HG03342 (cell line): ENCODE results near the gene MKRN2.
"Not testable (repeated sequence)": the region's sequence is repeated elsewhere in the genome, so short reads cannot be mapped to it uniquely, and the experiment has no call there.

Experiments used
- ATAC-seq: cut with Tn5 transposase; IDR thresholded peaks from one replicate; pipeline ENCODE4 v1.9.1; 2021; ENCODE audit warnings: mild to moderate bottlenecking, moderate library complexity; ENCODE audit not compliant: unreplicated experiment

Gene MKRN2, protein sequence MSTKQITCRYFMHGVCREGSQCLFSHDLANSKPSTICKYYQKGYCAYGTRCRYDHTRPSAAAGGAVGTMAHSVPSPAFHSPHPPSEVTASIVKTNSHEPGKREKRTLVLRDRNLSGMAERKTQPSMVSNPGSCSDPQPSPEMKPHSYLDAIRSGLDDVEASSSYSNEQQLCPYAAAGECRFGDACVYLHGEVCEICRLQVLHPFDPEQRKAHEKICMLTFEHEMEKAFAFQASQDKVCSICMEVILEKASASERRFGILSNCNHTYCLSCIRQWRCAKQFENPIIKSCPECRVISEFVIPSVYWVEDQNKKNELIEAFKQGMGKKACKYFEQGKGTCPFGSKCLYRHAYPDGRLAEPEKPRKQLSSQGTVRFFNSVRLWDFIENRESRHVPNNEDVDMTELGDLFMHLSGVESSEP

DNA sequence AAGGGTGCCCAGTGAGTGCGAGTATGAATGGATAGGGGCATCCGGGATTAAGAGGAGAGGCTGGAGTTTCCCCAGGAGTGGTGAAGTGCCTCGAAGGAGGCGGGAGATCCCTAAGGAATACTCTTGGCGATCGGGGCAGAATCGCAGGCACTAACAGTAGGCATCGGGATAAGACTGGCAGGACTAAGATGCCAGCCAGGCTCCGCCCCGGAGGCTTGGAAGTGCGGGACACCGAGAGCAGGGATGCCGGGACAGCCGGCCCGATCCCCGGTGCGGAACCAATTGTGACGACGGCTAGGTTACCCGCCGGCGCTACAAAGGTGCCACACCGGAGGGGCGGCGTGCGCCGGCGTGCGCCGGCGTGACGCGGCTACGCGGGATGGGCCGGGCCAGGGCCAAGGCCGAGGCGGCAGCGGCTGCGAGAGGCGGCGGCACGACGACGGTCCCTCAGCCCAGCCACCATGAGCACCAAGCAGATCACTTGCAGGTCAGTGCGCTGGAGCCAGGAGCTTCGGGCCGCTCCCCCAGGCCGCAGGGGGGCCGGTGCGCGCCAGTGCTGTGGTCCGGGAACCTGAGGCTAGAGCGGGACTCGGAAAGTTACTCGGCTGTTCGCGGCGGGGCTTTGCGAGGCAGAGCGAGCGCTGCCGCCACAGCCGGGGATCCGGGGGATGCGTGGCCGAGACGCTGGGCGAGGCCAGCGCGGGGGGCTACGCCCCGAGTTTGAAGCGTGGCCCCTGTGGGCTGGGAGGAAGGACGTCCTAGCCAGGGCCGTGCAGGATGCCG lies at the start of gene MKRN2:
TSS of gene MKRN2 (plus strand) at position 398 of the 783 bp plus-strand sequence. CDS start at position 462, 64 bp downstream.
- peak; percentile 78 for ATAC-seq

DNA sequence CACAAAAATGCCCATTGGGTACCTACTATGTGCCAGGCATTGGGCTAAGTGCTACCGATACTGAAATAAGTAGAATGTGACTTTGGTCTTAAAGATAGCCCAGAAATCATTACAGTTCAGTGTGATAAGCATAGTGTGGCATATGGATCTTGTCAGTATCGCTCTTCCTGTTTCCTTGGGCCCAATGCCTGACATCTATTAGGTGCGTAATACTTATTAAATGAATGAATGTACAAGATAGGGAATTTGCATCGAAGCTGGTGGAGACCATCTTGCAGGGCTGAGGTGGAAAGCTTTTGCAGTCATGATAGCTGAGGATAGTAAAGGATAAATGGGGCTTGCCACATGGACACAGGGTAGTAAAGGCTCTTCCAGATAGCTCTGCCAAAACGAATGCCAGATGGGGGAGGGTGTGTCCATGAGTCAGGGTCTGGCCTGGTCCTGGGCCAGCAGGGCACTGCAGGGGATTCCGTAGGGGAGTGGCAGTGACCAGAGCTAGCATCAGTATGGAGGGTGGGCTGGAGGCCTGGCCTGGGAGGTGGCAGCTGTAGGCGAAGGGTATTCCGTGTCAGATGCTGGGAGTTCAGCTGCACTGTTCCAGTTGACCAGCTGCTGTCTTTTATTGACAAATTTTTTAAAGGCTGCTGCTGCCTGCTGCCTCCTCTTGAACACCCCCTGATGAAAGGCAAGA lies 49.2 kb upstream of the MKRN2 start:
- no peak for ATAC-seq

DNA sequence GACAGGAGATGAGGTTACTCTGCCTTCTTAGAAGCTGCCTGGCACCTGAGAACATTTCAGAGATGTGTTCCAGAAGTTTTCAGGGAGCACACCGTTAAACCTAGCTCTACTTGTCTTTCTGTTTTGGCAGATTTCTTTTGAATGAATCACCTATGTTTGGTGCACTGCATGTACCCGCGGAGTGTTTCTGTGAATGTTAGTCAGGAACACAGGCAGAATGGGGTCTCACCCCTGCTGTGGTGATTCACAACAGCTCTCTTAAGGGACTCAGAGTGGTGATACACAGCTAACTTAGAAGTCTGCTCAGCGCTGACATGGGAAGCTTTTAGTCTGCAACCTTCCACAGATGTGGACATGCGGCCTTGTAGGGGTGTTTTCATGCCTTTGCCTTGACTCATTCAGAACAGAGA lies 48.6 kb upstream of the MKRN2 start:
- no peak for ATAC-seq

DNA sequence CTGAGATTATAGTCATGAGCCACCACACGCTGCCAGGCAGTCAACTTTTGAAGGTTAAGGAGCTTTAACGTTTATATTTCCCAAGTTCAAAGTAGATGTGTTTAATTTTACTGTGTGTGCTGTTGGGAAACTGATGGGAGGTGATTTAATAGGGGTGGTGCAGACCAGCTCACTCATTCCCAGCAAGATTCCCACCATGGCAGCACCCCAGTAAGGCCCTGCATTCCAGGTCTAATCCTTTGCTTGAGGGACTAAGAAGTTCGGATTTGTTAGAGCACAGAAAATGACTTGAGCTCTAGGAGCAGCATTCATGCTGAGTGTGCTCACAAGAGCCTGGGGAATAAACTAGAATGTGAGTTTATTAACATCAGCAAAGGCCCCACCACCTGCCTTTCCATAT lies 47.4 kb upstream of the MKRN2 start:
- ATAC-seq, result no peak

DNA sequence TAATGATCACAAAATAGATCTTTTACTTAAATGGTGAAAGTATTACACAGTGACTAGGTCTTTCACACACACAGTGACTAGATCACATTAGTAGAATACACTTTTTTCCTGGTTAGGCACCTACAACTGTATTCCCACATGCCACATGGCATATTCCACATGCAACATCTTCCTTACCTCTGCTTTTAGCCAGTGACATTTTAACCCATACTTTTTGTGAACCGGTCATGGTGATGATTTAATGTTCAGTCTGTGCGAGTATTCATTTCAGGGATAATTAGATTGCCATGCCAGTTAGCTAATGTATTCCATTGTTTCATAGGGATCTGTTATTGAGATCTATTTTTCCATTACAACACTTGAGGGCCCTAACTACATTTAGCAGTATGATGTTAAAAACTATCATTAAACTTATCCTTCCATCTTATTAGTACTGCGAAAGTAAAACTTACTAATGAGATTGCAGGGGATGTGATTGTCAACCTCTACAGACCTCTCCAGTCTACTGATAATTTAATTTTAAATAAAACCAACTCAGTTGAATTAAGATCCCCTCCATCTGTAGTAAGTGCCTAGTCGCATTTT lies 44.3 kb upstream of the MKRN2 start:
- ATAC-seq, result no peak

DNA sequence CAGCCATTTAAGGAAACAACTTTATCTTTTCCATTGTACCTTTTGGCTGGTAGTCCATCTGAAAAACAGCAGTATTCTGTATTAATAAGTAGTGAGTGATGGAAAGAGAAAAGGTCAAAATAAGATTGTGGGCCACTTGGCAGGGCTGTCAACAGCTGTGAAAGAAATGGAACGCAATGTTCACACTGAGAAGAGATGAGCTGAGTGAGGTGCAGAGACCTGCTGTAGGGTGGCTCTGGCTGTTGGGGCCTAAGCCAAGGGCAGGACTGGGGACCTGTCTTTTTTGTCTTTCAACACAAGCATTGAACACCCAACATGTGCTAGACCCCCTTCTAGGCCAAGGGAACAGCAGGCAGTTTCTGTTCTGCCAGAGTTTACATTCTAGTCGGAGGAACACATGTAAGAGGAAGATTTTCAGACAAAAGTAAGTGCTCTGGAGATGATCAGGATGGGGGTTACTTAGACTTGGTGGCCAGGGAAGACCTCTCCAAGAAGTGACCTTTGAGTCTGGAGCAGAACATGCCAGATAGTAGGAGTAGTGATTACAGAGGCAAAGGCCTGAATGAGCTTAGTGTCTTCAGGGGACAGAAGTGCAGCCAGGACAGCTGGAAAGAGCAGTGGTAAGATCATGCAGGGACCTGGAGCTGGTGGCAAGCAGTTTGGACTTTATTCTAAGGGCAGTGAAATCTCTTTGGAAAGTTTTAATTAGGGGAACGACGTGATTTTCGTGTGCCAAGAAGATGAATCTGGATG lies 43.0 kb upstream of the MKRN2 start:
- ATAC-seq, result no peak

DNA sequence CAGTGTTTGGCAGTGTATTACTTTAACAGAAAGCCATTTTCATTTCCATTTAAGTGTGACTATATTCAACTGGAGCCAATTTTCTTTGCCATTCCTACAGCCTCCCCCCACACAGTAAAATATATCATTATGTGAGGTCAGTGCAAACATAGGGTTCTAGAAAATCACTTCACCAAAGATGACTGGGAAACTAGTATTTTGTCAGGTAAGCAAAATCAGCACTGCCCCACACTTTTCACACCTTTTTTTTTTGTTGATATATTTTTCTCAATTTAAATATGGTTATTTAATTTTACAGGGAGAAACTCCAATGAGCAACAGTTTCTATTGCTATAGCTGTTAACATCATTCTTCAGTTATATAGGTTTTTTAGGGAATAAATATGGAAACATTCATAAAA lies 41.3 kb upstream of the MKRN2 start:
- ATAC-seq, result no peak

DNA sequence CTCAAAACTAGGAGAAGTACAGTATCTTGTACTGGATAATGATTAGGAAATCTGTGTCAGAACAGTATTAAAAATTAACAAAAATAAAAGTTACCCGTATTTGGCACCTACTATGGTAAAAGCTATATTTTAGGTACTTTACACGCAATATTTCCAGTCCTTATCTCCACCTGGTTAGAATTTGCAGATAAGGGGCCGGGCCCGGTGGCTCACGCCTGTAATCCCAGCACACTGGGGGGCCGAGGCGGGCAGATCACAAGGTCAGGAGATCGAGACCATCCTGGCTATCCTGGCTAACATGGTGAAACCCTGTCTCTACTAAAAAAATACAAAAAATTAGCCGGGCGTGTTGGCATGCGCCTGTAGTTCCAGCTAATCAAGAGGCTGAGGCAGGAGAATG lies 40.0 kb upstream of the MKRN2 start:
- no peak for ATAC-seq

DNA sequence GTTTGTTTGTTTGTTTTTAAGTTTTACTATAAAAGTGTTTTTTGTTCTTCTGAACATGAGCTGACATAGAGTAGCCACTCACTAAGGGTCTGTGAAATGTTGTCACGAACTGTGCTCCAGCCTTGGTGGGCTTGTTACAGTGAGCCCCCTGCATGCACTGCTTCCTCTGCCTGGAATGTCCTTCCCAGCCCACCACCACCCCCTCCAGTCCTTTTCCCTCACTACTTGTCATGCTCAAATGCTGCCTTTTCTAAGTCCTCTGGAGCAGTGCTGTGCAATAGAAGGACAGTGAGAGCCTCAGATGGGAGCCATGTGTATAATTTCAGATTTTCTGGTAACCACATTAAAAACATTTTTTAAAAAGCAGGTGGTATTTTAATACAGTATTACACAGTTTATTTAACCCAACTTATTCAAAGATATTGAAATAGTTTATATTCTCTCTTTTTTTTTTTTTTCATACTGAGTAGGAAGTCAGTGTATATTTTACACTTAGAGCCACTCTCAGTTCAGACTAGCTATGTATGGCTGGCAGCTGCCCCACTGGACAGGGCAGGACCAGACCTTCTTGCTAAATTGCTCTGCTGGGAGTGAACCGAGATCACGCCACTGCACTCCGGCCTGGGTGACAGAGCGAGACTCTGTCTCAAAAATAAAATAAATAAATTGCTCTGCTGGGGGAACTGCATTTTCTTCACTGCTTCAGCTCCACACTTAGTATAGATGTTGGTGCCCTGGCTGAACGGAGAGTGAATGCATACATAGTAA lies 38.4 kb upstream of the MKRN2 start:
- no peak for ATAC-seq

DNA sequence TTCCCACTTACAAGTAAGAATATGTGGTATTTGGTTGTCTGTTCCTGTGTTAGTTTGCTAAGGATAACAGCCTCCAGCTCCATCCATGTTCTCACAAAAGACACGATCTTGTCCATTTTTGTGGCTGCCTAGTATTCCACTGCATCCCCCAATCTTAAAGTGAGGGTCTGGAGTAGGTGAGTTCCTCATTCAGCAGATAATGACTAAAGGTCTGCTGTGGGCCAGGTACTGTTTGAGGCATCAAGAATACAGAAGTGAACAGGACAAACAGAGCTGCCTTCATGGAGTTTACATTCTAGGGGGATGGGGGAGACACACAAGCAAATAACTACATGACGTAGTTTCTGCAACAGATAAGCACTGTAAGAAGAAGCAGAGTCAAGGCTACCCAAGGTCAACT lies 35.9 kb upstream of the MKRN2 start:
- no peak for ATAC-seq

DNA sequence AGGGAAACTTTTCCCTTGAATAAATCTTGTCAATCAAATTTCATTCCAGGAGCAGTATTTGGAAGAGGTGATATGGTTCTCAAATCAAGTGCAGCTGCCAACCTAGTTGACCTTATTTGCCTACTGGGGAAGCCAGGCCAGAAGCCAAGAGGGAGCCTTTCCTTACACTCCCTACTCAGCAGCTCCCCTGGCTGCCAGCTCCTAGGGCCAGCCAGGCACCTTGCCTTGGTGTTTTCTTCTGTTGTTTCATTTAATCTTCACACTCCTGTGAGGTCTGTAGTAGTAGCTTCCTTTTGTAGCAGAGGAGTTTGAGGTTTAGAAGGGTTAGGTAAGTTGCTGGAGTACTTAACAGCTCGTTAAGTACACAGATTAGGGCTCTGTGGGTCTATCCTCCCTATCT lies 34.2 kb upstream of the MKRN2 start:
- no peak for ATAC-seq

DNA sequence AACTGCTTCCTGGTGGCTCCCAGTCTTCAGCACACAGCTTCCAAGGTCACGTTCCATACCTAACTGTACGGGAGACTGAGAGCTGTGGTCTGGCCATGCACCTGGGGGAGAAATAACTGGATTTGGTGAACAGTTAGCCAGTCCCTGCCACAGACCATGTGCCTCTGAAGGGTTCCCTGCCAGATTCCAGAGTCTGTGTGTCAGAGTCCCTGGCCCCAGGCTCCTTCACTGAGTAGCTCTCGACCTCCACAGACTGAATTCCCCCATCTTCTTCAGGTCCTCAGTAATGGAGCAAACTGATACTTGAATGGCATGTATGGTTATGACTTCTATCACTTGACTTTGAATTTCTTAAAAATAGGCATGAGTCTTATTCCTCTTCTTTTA lies 29.1 kb upstream of the MKRN2 start:
- ATAC-seq, result no peak

DNA sequence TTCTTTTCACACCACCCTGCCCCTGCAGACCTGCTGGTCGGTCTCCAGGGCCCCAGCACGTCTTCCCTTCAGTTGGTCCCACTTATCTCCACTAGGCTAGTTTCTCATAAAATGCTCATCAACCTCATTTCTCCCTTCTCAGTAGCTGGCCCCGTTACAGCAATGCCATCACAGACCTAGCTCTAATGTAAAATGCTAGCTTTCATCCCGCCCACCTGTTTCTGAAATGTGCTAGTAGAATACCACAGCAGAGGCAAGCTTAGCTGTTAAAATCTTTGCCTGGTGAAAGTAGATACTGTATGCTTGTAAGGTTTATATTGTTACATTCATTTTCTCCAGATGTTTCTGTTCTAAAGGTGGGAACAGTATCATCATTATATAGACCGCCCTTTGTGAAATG lies 24.7 kb upstream of the MKRN2 start:
- ATAC-seq, result no peak

DNA sequence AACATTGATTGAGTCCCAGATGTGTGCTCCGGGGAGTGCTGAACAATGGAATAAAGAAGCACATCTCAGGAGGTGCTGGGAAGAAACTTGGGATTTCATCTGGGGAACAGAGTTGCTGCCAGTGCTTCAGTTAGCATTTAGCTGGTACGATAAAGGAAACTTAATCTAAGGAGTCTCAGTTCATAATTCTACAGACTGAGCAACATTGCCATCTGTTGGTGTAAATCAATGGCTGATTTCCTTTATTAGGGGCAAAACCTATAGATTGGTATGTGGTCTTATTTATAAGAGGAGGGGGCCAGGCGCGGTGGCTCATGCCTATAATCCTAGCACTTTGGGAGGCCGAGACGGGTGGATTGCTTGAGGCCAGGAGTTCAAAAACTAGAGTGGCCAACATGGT lies 20.5 kb upstream of the MKRN2 start:
- ATAC-seq, result no peak

DNA sequence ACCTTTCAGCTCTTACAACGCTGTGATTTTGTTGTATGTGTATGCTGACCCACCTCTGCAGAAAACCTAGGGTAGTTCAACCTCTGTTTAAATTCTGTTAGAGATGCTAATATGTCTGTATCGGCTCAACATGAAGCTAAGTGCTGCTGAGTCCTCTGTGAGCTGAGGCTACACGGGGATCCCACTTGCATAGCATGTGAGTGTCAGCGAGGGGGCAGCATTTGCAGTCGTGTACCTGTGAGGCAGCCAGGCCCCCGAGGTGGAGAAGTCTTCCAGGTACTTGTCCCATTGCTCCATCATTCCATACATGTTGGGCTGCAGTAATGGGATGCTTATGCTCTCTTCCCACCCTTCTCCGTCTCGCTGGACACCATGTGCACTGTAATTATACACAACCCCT lies 15.3 kb upstream of the MKRN2 start:
- no peak for ATAC-seq

DNA sequence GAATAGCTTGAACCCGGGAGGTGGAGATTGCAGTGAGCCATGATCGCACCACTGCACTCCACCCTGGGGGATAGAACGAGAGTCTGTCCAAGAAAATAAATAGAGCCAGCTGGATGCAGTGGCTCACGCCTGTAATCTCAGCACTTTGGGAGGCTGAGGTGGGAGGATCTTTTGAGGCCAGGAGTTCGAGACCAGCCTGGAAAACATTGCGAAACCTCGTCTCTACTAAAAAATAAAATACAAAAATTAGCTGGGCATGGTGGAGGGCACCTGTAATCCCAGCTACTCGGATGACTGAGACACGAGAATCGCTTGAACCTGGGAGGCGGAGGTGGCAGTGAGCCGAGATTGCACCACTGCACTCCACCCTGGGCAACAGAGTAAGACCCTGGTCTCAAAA lies 13.4 kb upstream of the MKRN2 start:
- ATAC-seq, result not testable (repeated sequence)

DNA sequence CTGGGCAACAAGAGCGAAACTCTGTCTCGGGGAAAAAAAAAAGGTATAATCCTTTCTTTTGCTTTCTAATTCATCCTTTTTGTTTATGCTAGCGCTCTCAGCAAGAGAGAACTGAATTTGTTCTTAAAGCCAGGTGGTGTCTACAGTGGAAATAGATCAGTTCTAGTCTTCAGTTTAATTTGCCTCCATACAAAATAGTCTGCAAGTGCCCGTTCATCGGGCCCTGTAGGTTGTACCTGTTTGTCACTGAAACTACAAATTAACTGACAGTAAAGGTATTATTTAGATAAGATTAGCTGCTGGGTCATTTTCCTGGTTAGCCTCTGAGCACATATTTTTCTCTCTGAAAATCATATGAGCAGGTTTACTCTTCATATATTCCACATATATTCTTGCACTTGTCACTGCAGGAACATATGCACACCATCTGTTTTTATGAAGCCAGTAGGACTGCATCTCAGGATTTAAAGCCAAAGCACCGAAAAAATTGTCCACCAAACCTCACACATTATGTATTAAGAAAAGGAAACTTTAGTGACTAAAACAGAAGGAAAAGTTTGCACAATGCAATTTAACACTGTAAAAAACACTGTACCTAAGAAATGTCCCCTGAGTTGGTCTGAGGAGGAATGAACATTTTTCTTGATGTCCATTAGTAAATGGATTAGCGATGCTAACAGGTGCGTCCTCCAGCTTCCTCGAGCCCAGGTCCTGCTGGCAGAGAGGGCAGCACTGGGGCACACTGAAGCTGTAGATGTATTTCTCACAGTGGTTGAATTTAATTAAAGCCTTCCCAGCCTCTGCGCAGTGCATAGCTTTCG lies 12.0 kb upstream of the MKRN2 start:
- no peak for ATAC-seq

DNA sequence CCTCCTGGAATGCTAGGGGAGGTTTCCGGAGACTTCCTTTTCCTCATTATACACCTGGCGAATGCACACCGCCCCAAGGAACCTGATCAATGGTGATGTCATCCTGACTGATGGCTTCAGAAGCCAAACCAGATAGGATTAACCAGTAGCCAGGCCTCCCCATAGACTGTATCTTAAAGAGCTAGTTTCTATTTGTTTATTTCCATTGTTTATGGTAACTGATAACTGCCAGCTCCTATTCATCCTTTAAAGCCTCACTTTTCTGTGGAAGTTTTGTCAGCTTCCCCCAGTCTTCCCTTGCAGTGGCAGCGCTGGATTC lies 11.5 kb upstream of the MKRN2 start, which contains the start of gene MKRN2OS:
TSS of gene MKRN2OS (minus strand) at position 27 of the 319 bp plus-strand sequence. CDS start 35 bp downstream, outside the sequence.
- no peak for ATAC-seq
